ENCODE results near the gene RCVRN.

DNA sequence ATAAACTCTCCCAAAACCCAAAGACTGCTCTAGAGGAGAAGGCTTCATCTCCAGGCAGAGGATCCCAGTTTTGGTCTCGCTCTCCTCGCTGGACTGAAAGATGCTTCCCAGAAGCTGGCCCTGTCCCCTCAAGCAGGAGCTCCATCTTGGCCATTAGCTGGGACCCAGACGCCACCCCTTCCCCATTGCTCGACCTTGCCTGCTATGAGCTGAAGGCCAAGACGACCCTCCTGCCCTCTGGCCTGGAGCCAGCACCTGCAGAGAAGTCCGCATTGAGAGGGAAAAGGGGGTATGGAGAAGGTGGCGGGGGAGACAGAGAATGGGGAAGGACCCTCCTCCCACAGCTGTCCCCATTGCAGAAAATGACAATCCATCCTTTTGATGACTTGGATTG lies 3.6 kb upstream of the RCVRN start:
- TF ChIP-seq, protein P1, sequence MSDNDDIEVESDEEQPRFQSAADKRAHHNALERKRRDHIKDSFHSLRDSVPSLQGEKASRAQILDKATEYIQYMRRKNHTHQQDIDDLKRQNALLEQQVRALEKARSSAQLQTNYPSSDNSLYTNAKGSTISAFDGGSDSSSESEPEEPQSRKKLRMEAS (IDR thresholded peaks at IDR 0.05; ENCODE audit: low read depth): no peak
- TF ChIP-seq, protein P2, sequence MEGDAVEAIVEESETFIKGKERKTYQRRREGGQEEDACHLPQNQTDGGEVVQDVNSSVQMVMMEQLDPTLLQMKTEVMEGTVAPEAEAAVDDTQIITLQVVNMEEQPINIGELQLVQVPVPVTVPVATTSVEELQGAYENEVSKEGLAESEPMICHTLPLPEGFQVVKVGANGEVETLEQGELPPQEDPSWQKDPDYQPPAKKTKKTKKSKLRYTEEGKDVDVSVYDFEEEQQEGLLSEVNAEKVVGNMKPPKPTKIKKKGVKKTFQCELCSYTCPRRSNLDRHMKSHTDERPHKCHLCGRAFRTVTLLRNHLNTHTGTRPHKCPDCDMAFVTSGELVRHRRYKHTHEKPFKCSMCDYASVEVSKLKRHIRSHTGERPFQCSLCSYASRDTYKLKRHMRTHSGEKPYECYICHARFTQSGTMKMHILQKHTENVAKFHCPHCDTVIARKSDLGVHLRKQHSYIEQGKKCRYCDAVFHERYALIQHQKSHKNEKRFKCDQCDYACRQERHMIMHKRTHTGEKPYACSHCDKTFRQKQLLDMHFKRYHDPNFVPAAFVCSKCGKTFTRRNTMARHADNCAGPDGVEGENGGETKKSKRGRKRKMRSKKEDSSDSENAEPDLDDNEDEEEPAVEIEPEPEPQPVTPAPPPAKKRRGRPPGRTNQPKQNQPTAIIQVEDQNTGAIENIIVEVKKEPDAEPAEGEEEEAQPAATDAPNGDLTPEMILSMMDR (IDR thresholded peaks at IDR 0.05): no peak
- no peak for TF ChIP-seq RAD21 (IDR thresholded peaks at IDR 0.05; ENCODE audit: low read length)
- no peak for TF ChIP-seq EP300 (IDR thresholded peaks at IDR 0.05; ENCODE audit: borderline replicate concordance in 1 of 2, low read depth in 1 of 2, low read length in 1 of 2)
- no peak for TF ChIP-seq MXI1 (IDR thresholded peaks at IDR 0.05; ENCODE audit: low read depth, low read length)
- TF ChIP-seq TAF1 (IDR thresholded peaks at IDR 0.05; ENCODE audit: borderline replicate concordance, low read depth, low read length): no peak
- no peak for TF ChIP-seq YY1 (IDR thresholded peaks at IDR 0.05; ENCODE audit: low read depth)
- TF ChIP-seq, protein P3, sequence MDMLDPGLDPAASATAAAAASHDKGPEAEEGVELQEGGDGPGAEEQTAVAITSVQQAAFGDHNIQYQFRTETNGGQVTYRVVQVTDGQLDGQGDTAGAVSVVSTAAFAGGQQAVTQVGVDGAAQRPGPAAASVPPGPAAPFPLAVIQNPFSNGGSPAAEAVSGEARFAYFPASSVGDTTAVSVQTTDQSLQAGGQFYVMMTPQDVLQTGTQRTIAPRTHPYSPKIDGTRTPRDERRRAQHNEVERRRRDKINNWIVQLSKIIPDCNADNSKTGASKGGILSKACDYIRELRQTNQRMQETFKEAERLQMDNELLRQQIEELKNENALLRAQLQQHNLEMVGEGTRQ (IDR thresholded peaks at IDR 0.05; ENCODE audit: borderline replicate concordance, low read depth, low read length): no peak
- no peak for TF ChIP-seq TCF12 (IDR thresholded peaks at IDR 0.05)
- TF ChIP-seq, protein P4, sequence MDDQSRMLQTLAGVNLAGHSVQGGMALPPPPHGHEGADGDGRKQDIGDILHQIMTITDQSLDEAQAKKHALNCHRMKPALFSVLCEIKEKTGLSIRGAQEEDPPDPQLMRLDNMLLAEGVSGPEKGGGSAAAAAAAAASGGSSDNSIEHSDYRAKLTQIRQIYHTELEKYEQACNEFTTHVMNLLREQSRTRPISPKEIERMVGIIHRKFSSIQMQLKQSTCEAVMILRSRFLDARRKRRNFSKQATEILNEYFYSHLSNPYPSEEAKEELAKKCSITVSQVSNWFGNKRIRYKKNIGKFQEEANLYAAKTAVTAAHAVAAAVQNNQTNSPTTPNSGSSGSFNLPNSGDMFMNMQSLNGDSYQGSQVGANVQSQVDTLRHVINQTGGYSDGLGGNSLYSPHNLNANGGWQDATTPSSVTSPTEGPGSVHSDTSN (IDR thresholded peaks at IDR 0.05): no peak
- no peak for TF ChIP-seq FOSL2 (IDR thresholded peaks at IDR 0.05; ENCODE audit: borderline replicate concordance, low read depth)
- TF ChIP-seq NRF1 (IDR thresholded peaks at IDR 0.05; ENCODE audit: low read depth, low read length): no peak
